Activated CD4-positive, alpha-beta T cell treated with anti-CD3 and anti-CD28 coated beads, Interleukin-2, amount 10 ng/mL, durations not matched to agents 7 days and 5 days (primary cell): ENCODE data around the gene CTAGE9. TPM values are rescaled to one million over a fixed set of nuclear protein-coding genes. Genes with fewer than 3 reads are reported as not detected.
"Not testable (repeated sequence)": the region's sequence is repeated elsewhere in the genome, so short reads cannot be mapped to it uniquely, and the experiment has no call there.

Source experiments
- CTCF ChIA-PET: fragments of 350-600 bp; sonication (Branson Sonifier 250); formaldehyde crosslinking; loops from one replicate; lab custom pipeline; 2021; ENCODE audit warnings: antibody characterized with exemption; lab: Charles Lee
- POLR2A ChIA-PET: fragments of 350-600 bp; sonication (Branson Sonifier 250); formaldehyde crosslinking; loops from one replicate; lab custom pipeline; 2021; ENCODE audit warnings: antibody characterized with exemption; lab: Charles Lee
- DNase-seq: peaks from one replicate; pipeline ENCODE4 v3.0.0-alpha.2; 2020
- H3K27ac Mint-ChIP-seq: one replicate; pipeline ENCODE4 v1.8.0; 2021; ENCODE audit warnings: mild to moderate bottlenecking, moderate library complexity, mixed read lengths
- H3K27me3 Mint-ChIP-seq: one replicate; pipeline ENCODE4 v1.8.0; 2021; ENCODE audit warnings: mixed read lengths
- H3K36me3 Mint-ChIP-seq: one replicate; pipeline ENCODE4 v1.8.0; 2021; ENCODE audit warnings: low read depth, mixed read lengths
- H3K4me1 Mint-ChIP-seq: one replicate; pipeline ENCODE4 v1.8.0; 2021; ENCODE audit warnings: mixed read lengths
- H3K4me3 Mint-ChIP-seq: one replicate; pipeline ENCODE4 v1.8.0; 2021; ENCODE audit warnings: mild to moderate bottlenecking, moderate library complexity, mixed read lengths
- H3K9me3 Mint-ChIP-seq: one replicate; pipeline ENCODE4 v1.8.0; 2021; ENCODE audit warnings: mixed read lengths
- total RNA-seq, 2 experiments: library from RNA; stranded (reverse); gene quantifications; one replicate each; pipeline ENCODE4 v1.2.3, GENCODE V29; 2021

CTAGE9 gene
- total RNA-seq, 2 experiments from 2014 or later = not detected

DNA sequence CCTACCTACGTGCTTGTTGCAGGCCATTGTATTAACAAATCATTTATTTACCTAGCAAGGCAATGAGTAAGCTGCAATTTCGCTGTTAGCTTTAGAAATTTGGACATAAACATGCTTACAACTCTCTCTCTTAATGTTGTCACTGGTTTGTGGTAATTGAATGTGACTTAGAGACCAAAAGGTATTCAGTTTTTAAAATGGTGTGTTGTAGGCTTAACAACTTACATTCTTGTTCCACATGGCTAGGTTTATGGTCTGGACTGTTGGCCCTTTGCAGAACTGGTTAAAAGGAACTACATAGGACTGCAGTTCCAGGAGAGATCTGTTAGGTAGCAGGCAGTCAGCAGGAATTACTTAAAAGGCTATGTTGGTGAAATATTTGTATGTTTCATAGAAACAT, 10.3 kb upstream of the CTAGE9 start:
- ChIA-PET CTCF (interaction anchor here (0.6 kb wide), 1 partner anchor 104 kb away, joined by 3 read pairs; no protein-coding TSS in a partner anchor), POLR2A (no interaction called here)
- peaks cover 8% of the 10 kb centered on the region for H3K4me1 Mint-ChIP-seq
- no peaks in the 10 kb centered on the region for H3K27me3 Mint-ChIP-seq
- no peak overlapping the region for H3K4me3 Mint-ChIP-seq
- no peak for DNase-seq
- no peaks in the 10 kb centered on the region for H3K9me3 Mint-ChIP-seq
- no peaks in the 10 kb centered on the region for H3K36me3 Mint-ChIP-seq
- no peak overlapping the region for H3K27ac Mint-ChIP-seq

DNA sequence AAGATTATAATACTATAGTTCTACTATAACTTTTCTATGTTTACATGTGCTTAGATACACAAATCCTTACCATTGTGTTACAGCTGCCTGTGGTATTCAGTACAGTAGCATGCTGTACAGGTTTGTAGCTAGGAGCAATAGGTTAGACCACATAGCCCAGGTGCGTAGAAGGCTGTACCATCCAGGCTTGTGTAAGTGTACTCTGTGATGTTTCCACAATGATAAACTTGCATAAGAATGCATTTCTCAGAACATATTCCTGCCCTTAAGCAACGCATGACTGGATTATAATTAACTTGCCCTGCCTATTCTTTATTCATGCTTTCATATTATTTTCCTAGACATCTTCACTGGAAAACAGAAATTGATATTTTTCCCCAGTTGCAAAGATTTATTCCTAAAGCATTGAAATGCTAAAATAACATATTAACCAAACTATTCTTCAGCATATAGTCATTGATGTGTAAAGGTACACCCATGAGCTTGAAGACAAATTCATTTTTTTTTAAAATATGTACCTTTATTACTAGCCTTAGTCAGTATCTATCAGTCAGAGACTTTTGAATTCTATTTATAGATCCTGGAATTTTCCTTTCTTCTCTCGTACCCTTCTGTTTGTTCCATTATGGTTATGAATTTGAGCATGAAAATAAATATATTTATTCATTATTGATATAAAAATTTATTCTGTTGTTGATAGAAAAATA, 7.2 kb upstream of the CTAGE9 start:
- no peaks in the 10 kb centered on the region for H3K9me3 Mint-ChIP-seq
- no peak overlapping the region for H3K27ac Mint-ChIP-seq
- POLR2A ChIA-PET = no interaction called here
- DNase-seq = no peak
- H3K27me3 Mint-ChIP-seq = no peaks in the 10 kb centered on the region
- H3K36me3 Mint-ChIP-seq = no peaks in the 10 kb centered on the region
- H3K4me1 Mint-ChIP-seq = no peaks in the 10 kb centered on the region
- no peak overlapping the region for H3K4me3 Mint-ChIP-seq
- CTCF ChIA-PET = interaction anchor here (0.9 kb wide), 1 partner anchor 9 kb away, joined by 3 read pairs; no protein-coding TSS in a partner anchor

DNA sequence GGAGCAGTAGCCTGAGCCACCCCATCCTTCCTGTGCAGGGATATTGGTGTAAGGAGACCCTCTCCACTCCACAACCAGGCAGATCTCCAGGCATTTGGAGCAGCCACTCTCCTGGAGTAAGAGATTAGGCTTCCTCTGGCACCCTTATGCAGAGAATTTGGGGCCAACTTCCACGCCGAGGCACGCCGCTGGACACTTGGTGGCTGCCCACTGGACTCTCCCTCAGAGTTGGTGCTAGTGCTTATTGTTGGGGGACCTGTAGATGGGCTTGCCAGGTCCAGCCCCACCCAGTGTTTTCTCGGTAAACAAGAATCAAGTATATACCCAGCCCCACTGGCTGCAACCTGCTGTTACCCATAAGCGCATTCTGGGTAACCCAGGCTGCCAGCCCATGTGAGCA, 4.8 kb upstream of the CTAGE9 start:
- not testable (repeated sequence) for H3K36me3 Mint-ChIP-seq

DNA sequence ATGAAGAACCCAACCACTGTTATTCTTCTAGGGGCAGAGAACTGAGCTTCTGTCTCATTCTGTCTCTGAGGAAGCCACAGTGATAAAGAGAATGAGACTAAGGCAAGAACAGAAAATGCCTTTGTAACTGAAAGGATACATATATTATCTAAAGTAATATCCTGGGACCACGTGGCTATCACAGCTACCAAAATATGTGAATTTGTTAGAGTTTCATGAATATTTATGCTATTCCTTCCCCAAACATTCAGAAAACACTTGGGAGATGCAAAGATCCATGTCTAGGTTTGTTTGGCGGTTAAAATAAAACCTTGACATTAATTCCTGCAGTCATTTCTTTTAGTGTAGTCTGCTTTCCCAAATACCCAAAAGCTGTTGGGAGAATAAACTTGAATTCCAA, 6.9 kb downstream of the CTAGE9 start:
- H3K36me3 Mint-ChIP-seq, DNase-seq, CTCF ChIA-PET, H3K9me3 Mint-ChIP-seq, POLR2A ChIA-PET, H3K4me3 Mint-ChIP-seq, H3K4me1 Mint-ChIP-seq, H3K27me3 Mint-ChIP-seq, H3K27ac Mint-ChIP-seq: not testable (repeated sequence)

More for the DNA sequence above, 4.8 kb upstream of the CTAGE9 start:
- H3K9me3 Mint-ChIP-seq, H3K27me3 Mint-ChIP-seq, CTCF ChIA-PET, H3K4me1 Mint-ChIP-seq, DNase-seq, H3K4me3 Mint-ChIP-seq, H3K27ac Mint-ChIP-seq, POLR2A ChIA-PET: not testable (repeated sequence)

DNA sequence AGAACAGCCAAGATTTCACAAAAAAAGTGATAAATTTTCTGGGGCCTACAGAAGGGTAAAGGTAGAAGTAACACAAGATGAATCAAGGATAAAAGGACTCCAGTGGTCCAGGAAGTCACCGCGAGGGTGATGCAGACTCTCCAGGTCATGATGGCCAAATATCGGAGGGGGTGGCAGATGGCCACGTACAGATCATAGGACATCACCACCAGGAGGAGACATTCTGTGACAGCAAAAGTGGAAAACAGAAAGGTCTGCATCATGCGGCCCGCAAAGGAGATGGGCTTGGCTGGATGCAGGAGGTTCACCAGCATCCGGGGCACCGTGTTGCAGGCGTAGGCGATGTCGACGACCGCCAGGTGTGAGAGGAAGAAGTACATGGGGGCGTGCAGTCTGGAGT, 10.0 kb downstream of the CTAGE9 start:
- CTCF ChIA-PET, DNase-seq, H3K9me3 Mint-ChIP-seq: not testable (repeated sequence)

DNA sequence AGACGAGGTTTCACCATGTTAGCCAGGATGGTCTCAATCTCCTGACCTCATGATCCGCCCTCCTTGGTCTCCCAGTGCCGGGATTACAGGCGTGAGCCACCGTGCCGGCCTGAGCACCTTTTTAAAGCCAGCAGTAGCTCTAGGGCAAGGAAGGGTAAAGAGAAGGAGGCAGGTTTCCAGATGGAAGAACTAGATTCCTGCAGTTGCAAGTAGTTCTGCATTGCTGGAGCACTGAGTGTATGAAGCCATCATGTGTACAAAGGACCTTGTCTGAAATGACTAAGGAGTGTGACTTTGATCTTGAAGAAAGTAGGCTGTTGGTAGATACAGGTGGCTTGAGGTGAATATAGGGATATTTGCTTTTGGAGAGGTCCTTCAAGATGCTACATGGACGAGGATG, 13.9 kb downstream of the CTAGE9 start:
- Mint-ChIP-seq H3K4me3 (no peak overlapping the region), H3K4me1 (no peaks in the 10 kb centered on the region), H3K36me3 (no peaks in the 10 kb centered on the region), H3K27me3 (no peaks in the 10 kb centered on the region), H3K27ac (no peak overlapping the region), H3K9me3 (no peaks in the 10 kb centered on the region)
- no peak for DNase-seq
- ChIA-PET POLR2A (no interaction called here), CTCF (interaction anchor here (0.6 kb wide), 1 partner anchor 164 kb away, joined by 4 read pairs; no protein-coding TSS in a partner anchor)

More for the DNA sequence above, 10.0 kb downstream of the CTAGE9 start:
- H3K27ac Mint-ChIP-seq, H3K36me3 Mint-ChIP-seq, POLR2A ChIA-PET, H3K4me3 Mint-ChIP-seq, H3K4me1 Mint-ChIP-seq, H3K27me3 Mint-ChIP-seq: not testable (repeated sequence)

DNA sequence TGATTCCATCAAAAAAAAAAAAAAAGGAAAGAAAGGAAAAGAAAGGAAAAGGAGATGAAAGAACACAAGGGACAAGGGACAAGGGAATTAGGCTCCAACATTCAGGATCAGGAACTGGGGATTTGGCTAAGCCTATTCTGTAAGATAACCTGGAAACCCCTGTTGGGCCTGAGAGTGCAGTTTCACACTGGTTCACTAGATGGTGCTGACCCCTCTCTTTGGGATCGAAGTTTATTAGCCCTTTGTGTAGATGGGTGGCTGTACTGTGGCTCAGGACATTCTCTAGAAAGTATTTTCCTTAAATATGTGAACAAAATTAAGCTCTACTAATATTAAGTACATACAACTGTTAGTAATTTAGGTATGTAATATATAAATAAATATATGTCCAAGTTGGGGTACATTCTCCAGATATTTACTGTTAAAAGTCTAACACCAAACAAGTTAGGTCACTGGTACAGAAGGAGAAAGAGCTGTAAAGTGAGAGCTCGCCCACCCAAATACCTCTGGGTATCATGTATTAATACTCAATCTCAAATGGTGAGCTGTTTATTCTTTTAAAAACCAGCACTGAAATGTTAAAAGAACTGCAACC, 15.9 kb downstream of the CTAGE9 start:
- POLR2A ChIA-PET = interaction anchor here (0.7 kb wide), 1 partner anchor 66 kb away, joined by 3 read pairs; no protein-coding TSS in a partner anchor
- peak; percentile 27 for DNase-seq
- Mint-ChIP-seq H3K27ac (no peak overlapping the region), H3K4me1 (no peaks in the 10 kb centered on the region), H3K36me3 (no peaks in the 10 kb centered on the region), H3K27me3 (no peaks in the 10 kb centered on the region), H3K4me3 (no peak overlapping the region), H3K9me3 (no peaks in the 10 kb centered on the region)
- CTCF ChIA-PET = interaction anchor here (0.9 to 1.4 kb wide), 2 partner anchors 9 to 93 kb away, joined by 3 read pairs; no protein-coding TSS in a partner anchor

DNA sequence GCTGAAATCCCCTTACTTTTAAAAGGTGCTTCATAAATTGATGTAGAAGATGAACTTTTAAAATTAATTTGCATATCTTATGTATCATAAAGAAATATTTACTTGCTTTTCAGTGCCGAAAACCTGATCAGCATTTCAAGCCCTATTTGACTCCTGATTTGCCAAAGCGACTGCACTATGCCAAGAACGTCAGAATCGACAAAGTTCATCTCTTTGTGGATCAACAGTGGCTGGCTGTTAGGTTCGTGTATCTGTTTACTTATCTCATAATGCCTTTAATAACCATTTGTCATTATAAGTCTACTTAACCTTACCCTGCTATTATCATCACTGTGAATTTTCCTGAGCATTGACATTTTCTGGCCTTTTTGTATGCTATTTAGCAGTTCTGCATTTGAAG, 17.4 kb downstream of the CTAGE9 start:
- H3K27ac Mint-ChIP-seq = no peak overlapping the region
- CTCF ChIA-PET = no interaction called here
- POLR2A ChIA-PET = no interaction called here
- no peaks in the 10 kb centered on the region for H3K9me3 Mint-ChIP-seq
- no peaks in the 10 kb centered on the region for H3K27me3 Mint-ChIP-seq
- DNase-seq = no peak
- no peaks in the 10 kb centered on the region for H3K4me1 Mint-ChIP-seq
- H3K36me3 Mint-ChIP-seq = no peaks in the 10 kb centered on the region
- H3K4me3 Mint-ChIP-seq = no peak overlapping the region

DNA sequence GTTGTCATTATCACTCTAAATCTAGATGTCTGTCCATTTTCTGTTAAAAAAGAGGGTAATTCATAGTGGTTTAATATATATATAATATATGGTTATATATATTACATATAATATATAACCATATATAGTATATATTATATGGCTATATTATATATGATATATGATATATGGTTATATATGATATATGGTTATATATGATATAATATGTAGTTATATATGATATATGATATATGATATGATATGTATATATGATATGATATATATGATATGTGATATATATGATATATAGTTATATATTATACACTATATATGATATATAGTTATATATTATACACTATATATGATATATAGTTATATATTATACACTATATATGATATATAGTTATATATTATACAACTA, 18.2 kb downstream of the CTAGE9 start:
- no peak for DNase-seq
- ChIA-PET CTCF (no interaction called here), POLR2A (no interaction called here)
- H3K4me1 Mint-ChIP-seq = peaks cover 3% of the 10 kb centered on the region
- no peaks in the 10 kb centered on the region for H3K27me3 Mint-ChIP-seq
- H3K27ac Mint-ChIP-seq = no peak overlapping the region
- H3K36me3 Mint-ChIP-seq = no peaks in the 10 kb centered on the region
- H3K9me3 Mint-ChIP-seq = no peaks in the 10 kb centered on the region
- no peak overlapping the region for H3K4me3 Mint-ChIP-seq

DNA sequence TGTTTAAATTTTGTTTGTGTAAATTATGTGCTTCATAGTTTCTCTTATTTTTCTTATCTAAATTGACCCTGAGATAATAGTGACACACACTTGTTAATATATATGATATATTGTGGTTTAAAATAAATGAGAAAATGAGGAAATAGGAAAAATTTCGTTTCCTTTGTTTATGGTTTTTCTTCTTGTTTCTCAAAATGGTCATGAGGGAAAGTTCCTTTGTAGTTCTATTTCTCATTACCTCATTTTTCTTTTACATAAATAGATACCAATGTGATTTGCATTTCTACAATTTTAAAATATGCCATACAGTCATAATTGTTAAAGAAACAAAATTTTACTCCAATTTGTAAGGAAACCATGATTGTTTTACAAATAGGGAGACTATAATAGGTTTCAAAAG, 18.8 kb downstream of the CTAGE9 start:
- no peak for DNase-seq
- Mint-ChIP-seq H3K4me3 (no peak overlapping the region), H3K4me1 (peaks cover 3% of the 10 kb centered on the region), H3K9me3 (no peaks in the 10 kb centered on the region), H3K27ac (no peak overlapping the region), H3K27me3 (peaks cover under 1% of the 10 kb centered on the region), H3K36me3 (no peaks in the 10 kb centered on the region)
- POLR2A ChIA-PET = no interaction called here
- CTCF ChIA-PET = no interaction called here

DNA sequence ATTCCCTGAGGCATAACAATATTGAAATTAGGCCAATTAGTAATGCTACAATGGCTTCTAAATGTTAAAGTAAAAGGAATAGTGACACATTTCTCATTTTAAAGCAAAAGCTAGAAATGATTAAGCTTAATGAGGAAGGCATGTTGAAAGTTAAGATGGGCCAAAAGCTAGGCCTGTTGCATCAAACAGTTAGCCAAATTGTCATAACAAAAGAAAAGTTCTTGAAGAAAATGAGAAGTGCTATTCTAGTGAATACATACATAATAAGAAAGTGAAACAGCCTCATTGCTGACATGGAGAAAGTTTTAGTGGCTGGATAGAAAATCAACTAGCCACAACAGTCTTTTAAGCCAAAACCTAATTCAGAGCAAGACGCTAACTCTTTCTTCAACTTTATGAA, 22.5 kb downstream of the CTAGE9 start:
- POLR2A ChIA-PET = no interaction called here

DNA sequence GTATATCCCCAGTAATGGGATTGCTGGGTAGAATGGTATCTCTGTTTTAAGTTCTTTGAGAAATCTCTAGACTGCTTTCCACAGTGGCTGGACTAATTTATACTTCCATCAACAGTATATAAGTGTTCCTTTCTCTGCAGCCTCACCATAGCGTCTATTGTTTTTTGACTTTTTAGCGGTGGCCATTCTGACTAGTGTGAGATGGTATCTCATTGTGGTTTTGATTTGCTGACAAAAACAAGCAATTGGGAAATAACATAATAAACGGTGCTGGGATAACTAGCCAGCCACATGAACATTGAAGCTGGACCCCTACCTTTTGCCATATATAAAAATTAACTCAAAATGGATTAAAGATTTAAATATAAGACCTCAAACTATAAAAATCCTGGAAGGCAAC, 23.8 kb downstream of the CTAGE9 start:
- Mint-ChIP-seq H3K9me3 (no peaks in the 10 kb centered on the region), H3K27ac (no peak overlapping the region), H3K27me3 (peaks cover 2% of the 10 kb centered on the region), H3K4me1 (peaks cover 3% of the 10 kb centered on the region), H3K4me3 (no peak overlapping the region), H3K36me3 (no peaks in the 10 kb centered on the region)
- CTCF ChIA-PET = no interaction called here
- DNase-seq = no peak
- POLR2A ChIA-PET = no interaction called here

More for the DNA sequence above, 22.5 kb downstream of the CTAGE9 start:
- Mint-ChIP-seq H3K36me3 (no peaks in the 10 kb centered on the region), H3K4me3 (no peak overlapping the region), H3K27ac (no peak overlapping the region), H3K4me1 (peaks cover 3% of the 10 kb centered on the region), H3K9me3 (no peaks in the 10 kb centered on the region), H3K27me3 (peaks cover 2% of the 10 kb centered on the region)
- CTCF ChIA-PET = no interaction called here
- DNase-seq = no peak

DNA sequence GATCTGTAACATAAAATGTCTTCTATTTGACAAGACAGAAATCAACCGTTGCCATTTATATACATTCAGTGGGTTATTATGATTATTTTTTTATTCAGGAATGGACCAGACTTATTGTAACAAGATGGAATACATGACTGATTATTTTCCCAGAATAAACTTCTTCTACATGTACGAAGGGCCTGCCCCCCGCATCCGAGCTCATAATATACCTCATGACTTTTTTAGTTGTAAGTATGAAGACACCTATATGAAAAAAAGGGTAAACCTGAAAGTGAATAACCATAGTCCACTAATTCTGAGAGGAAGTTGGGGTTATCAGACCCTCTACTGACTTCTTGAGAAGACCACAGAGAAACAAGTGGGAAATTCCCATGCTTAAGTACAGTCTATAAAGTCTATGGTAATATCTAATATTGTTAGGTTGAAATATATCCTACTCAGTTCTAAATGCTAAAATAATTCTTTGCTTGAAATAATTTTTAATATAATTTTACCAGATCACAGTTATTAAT, 25.5 kb downstream of the CTAGE9 start:
- H3K9me3 Mint-ChIP-seq = no peaks in the 10 kb centered on the region
- no peak for DNase-seq
- no peaks in the 10 kb centered on the region for H3K36me3 Mint-ChIP-seq
- H3K4me3 Mint-ChIP-seq = no peak overlapping the region
- H3K4me1 Mint-ChIP-seq = peaks cover 3% of the 10 kb centered on the region
- peaks cover 2% of the 10 kb centered on the region for H3K27me3 Mint-ChIP-seq
- CTCF ChIA-PET = interaction anchor here (1.0 kb wide), 1 partner anchor 10 kb away, joined by 3 read pairs; no protein-coding TSS in a partner anchor
- no peak overlapping the region for H3K27ac Mint-ChIP-seq
- POLR2A ChIA-PET = no interaction called here
